Stimulated activated CD8-positive, alpha-beta memory T cell treated with anti-CD3 and anti-CD28 coated beads, Interleukin-4, amount 100 ng/mL, for 1 hour (primary cell): ENCODE measurements around the gene ZIC1.

Experiments used
- DNase-seq, 2 donors: peaks; one replicate each; pipeline ENCODE4 v3.0.0-alpha.2; 2020; ENCODE audit warnings: low read depth in 2 of 2, low spot score in 1 of 2

Gene ZIC1

DNA sequence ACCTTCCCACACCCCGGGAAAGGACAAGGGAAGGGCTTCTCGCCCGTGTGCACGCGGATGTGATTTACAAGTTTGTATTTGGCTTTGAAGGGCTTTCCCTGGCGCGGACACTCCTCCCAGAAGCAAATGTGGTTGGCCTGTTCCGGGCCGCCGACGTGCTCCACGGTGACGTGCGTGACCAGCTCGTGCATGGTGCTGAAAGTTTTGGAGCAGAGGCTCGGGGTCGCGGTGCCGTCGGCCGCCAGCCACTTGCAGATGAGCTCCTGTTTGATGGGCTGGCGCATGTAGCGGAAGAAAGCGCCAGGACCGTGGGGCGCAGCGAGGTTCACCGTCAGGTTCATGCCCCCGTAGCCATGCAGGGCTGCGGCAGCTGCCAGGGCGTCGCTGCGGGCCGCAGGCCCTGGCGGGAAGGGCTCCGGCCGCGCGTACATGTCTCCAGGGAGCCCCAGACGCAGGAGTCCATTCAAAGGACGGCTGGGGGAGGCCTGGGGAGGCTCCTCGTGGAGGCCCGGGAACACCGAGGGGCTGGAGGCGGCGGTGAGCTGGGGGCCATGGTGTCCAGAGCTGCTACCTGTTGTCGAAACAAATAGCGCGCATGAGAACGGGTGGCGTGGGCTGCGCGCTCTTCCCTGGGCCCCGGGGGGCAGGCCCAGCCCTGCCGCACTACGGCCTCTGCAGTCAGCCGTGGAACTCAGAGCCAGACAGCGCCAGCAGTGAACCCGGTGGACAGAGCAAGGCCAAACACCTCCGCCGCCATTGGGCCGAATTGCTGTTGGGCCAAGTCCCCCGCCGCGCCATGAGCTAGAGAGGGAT lies 13.1 kb upstream of the ZIC1 start:
- no peak for DNase-seq

DNA sequence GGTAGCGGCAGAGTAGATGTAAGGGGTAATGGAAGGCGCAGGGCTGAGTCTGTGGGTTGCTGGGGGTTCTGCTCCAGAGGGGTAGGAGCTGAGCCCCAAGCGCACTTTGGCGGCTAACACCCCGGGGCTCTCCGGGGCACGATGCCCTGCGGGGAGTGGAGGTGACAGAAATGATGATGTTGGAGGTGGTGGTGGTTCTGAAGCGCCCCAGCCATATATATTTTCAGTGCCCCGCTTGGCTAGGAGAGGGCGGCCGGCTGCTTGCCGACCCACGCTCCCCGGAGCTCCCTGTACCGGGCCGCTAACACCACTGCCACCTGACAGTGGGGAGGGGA lies 12.5 kb upstream of the ZIC1 start:
- DNase-seq, result no peak

DNA sequence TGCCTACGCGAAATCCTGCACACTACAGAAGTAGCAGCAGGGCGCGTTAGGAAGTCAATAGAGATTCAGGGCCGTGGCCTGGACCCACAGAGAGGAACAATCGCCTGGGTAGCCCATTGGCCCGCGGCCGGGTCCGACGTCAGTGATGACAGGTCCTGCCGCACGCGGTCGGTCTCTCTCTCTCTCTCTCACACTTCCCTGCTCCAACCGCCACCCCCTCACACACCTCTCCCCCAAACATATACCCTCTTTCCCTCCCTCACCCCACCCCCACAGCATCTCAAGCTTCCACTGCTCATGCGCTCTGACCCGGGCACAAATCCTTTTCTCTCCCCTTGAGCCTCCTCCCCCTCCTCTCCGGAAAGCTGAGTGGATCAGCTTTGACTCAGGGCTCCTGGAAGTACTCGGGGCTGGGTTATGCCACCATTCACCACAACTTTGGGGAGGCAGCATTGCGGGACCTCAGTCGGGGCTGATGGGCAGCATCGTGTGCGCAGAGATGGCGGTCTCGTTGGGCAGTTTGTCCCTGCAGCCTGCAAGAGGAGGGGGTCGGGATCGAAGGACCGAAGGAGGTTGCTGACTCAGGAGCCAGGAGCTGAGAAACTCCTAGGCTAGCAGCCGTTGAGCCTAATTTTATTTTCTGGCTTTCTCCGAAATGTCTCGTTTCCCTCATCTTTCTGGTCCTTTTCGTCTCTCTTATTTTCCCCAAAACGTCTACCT lies 11.8 kb upstream of the ZIC1 start:
- no peak for DNase-seq

DNA sequence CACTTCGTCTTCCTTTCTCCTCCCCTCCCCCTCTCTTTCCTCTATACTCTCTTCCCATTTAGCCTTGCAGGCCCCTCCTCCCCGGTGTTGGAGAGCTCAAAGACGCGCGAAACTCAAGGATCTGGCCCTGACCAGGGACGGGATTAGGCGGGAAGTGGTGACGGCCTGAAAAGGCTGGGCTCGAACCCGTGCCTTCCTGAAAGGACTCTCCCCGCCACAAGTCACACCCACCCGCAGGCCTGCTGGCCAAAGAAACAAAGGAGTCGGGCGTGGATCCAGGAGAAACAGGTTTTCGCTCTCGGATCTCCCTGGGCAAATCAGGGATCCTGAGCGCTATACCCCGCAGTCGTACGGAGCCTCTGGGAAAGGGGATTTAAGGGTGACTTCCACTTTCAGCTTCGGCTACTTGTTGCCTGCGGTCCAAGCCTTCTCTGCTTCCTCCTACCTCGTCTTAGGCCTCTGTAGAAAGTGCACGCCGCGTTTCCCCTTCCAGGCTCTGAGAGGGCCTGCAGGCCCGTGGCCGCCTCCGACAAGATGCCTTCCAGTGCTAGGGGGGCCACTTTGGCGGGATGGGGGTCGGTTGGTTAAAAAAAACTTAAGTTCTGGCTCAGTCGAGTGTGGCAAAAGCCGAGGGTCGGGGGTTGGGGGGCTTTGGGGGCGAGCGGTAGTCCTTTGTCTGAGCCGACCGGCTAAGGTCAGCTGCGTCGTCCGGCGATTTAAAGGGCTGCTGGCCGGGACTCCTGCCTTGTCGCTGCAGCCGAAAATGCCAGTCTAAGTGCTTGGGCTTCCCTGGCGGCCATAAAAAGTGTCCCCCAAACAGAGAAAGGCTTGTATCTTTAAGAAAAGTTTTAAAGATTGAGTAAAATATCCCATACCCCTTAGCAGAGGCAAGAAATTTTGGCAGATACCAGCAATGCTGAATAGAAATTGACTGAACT lies 11.0 kb upstream of the ZIC1 start:
- no peak for DNase-seq

DNA sequence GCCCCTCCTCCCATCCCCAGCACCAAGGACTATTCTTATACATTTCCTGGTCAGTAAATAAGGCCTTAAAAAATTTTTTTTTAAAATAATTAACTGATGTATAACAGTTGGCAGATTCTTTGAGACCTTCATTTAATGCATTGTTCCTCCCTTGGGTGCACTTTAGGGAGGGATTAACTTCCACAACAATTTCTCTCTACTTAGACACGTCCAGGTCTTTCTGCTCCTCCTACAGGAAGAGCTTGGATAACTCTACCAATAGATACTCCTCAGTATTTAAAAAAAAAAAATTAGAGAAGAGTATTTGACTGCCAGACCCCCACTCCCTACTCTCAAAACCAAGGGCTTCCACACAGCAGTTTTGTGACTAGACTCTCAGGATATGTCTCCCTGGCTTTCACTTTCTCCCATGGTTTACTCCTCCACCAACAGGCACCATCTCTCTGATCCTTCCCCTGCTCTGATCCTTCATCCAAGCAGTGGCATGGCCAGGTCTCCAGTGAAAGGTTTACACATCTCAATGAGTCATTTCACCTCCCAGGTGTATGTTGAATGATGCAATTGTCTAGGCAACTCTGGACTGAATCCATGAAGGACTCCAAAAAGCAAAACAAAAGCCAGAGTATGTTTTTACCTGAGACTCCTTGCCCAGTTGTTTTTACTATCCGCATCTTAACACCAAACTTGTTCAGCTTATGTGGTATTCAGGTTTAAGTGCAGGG lies 10.2 kb upstream of the ZIC1 start:
- DNase-seq, result no peak

DNA sequence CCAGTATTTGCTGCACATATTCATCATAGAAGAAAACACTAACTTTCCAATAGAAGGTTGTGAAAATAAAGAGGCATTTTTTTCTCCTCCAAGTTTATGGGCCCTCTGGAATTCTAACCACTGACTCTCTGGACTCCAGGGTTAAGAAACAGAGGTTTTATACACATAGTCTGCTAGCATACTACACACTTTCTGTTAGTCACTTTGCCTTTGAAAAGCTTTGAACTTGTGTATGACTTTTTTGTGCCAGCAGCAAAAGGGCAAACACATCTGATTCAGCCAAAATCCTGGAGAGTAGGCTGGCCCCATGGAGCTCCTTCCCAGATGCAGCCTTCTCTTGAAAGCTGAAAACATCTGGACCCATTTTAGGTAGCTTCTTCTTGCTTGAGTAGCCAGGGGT lies 9.1 kb upstream of the ZIC1 start:
- DNase-seq, result no peak

DNA sequence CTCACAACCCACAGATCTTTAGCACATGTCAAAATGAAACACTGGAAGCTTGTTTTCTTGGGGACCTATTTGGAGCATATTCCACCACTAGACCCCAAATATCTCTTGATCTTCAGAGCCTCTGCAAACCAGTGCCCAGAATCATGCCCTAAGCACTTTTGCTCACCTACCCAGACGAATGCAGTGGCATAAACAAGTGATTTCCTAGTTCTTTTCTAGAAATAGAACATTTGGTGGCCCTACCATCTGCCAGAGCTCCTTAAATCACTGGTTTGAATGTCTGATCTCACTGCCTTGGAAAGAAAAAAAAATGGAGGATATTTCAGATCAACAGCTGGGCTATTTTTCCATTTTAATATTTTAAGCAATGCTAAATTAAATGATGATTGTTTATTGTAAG lies 8.2 kb upstream of the ZIC1 start:
- no peak for DNase-seq

DNA sequence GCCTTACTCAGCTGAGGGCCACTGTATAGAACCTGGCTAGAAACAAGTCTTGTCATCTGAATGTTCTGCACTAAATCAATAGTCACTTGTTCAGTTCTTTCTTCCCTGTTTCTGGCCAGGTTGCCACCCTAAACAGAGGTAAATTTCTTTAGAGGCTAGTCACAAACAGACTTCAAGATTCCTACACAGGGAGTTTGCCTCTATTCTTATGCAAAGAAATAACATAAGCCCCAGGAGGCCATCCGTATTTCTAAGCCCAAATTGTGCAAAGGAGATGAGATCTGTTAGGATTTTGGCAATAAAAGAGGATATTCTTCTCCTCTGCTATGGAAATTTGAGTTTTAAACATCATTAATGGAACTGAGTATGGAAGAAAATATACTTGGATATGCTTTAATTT lies 7.7 kb upstream of the ZIC1 start:
- no peak for DNase-seq

DNA sequence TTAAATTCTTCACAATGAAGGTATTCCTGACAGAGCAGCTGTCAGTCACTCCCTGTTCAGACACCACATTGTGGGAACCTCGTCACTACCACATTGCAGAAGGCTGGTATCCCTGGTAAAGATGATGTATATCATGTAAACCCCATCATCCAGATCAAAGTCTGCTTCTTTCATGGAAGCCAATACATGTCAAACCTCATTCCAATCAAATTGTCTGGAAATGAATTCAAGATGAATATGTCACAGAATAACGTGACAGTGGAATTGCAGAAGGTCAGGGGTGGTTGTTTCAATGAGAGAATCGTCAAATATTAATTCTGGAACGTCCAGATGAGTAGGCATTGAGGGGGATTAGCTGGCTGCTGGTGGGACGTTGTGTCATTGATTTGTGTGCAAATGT lies 7.0 kb upstream of the ZIC1 start:
- no peak for DNase-seq

DNA sequence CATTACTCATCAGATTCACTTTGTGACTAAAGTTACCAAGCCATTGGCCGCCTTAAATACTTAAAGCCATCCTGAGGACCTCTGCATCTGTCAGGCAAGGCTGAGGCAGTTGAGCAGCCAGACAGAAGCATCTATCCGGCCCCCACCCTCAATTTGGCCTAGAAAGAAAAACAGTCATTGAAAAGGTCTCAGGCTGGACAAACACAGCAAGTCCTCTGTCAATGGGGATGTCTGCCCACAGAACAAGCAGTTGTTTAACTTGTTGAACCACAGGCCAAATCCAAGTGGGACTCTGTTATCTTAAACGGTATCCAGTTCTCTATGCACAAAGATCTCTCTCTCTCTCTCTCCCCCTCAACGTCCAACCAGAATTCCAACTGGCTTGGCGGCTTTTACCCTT lies 5.7 kb upstream of the ZIC1 start:
- no peak for DNase-seq

DNA sequence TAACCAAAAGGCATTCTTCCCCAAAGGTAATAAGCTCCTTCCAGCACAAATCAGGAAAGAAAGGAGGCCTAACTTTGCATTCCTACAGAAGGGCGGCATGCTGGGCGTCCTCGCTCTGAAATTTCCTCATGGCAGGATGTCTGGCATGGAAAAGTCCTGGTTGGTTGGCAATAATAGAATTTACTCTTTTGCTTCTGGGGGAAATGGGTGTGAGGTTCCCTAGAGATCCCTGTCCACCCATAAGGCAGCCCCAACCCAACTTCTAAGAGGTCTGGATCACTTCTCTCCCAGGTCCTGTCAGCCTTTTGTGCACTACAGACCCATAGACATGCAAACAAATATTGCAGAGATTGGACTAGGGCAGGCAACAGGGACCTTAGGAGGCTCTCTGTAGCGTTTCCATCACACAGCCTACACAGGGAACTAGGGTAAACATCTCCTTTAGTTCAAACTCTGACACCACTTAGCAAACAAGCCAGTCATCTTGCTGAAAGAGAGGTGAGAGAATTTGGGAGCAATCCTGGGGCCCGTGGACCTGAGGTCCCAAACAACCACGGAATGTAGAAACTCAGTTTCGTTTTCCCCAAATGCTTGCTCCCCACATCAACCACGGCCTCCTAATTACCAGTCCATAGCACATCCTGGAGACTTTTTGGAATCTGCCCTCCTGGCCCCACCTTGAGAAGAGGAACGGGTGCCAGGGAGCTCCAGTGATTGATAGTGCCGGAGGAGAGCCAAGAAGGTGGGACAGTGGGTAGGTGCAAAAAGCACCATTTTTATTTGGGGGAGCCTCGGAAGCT lies 5.0 kb upstream of the ZIC1 start:
- no peak for DNase-seq

DNA sequence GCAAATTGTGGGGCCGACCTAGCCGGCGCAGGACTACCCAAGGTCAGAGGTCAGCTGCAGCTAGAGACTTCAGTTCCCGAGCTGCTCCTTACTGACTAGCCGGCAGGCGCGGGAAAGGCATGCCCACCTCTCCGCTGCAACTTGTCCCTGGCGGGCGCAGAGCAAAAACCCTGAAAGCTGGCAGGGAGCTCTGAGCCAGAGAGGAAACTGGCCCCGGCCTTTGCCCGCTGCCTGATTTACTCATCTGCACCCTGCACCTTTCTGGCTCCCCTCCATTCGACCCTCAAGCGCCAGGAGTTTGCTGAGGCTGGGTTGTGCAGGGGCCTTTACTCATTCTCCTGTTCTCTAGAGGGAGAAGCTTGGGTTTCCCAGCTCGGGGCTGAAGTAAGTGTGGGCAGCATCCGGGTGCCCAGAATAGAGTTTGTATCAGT lies 4.3 kb upstream of the ZIC1 start:
- DNase-seq, result no peak

DNA sequence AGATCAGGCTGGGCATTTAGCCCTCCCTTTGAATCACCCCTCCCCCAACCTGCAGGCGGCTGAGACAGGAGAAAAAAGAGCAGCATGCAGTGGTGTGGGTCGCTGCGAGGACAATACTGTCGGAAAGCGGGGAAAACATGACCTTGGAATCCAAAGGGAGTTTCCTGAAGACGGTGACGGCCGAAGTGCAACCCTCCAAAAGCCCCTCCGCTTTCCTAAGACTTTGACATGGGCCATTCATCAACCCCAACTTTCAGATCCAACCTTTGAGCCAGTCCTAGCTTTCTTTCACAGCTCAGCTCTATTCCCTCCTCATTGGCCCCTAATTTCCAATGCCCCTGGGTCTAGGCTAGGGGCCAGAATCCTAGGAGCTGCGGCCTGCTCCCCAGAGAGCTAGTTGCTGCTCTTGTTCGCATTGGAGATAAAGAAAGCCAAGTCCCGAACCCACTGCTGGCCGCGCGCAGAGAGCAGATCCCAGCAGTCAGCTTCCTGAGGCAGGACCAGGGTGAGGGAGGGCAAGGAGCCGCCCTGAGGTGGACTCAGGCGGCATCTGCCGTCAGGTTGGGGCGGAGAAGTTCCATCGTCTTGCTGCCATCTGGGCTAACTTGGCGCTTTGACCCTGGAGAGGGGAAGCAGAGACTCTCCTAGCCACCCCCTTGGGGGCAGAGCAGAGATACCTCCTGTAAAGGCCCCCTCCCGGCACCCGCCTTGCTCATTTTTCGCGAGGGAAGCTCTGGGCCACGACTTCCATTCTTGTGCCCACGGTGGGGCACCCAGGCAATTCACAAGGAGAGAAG lies 3.7 kb upstream of the ZIC1 start:
- no peak for DNase-seq

DNA sequence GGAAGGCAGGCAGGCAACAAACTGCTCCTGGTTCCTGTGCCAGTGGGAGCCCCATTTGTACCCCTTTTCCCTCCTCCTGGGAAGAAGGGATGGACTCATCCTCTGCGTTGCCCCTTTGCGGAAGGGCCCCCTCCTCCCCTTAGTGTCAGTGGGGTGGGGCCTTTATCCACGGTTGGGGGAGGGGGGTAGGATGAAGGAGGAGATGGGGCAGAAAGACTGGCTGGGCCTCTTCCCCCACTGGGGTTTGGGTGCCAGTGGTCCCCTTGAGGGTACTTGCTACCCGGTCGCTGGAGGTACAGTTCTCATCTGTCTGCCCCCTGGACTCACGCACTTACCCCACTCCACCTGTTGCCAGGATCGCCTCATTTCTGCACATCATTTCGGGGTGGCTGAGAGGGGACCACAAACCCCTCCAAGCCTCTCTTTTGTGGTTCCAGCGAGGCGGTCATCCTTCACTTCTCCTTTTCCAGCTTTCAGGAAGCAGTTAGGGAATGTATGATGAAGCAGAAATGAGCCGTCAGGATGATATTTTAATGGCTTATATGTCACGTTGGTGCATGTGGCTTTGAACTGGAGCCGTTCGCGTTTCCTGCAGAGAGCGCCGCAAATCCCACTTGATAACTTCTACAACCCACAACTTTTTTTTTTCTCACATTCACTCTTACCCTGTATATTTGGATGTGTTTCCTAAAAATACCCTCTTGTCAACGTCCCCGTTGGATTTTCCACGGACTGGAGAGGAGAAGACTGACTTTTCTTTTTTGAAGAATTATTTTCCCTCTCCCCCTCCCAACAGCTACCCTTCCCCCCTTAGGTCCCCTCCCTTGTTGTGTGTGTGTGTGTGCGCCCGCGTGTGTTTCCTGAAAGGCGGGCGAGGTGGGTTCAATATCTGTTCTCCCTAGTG lies 2.9 kb upstream of the ZIC1 start, which contains the start of gene ZIC4:
TSS of gene ZIC4 (minus strand) at position 516 of the 904 bp plus-strand sequence. CDS start 3,746 bp downstream, outside the sequence.
- no peak for DNase-seq

DNA sequence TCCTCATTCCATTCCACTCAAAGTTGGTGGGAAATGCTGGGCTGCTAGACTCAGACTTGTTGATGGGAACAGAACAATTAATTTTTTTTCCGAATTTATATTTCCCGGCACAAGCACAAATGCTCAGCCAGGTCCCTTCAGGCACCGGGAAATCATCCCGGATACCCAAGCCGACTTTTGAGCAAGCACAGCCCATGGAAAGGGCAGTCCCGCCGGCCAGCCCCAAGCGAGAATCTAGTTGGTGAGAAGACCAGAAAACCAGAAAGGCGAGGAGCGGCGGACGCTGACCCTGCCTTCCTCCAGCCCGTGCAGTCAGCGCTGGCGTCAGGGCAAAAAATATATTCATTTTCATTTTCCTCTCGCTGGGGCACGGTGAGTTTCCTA lies 2.1 kb upstream of the ZIC1 start:
- DNase-seq, result no peak

DNA sequence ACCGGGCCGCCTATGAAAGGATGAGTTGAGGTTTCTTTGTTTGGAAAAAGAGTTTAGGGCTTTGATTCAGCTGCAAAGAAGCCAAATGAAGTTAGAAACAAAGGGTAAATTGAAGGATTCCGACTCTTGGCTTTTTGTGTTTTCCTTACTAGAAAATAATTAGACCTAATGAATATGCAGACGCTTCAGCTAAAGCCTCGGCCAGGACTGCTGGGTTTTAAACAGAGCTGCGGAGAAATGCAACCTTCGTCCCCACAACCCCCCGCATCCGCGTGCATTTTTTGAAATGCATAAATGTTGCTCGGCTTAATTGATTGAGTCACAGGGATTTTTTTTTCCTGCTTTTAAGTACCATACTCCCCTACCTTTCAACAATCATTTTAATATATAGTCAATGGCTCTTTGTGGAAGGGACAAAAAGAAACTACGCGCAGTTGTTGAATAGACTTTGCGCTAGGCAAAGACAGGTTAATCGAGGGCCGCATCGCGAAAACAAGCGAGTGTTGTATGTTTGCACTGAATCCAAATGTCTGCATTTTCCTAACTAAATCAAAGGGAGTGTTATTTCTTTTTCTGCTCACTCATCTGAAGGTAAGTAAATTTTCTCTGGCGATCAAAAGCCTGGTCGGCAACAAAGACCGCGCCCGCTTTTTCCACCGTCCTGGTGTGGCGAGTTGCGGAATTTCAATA lies 1.5 kb upstream of the ZIC1 start:
- no peak for DNase-seq

DNA sequence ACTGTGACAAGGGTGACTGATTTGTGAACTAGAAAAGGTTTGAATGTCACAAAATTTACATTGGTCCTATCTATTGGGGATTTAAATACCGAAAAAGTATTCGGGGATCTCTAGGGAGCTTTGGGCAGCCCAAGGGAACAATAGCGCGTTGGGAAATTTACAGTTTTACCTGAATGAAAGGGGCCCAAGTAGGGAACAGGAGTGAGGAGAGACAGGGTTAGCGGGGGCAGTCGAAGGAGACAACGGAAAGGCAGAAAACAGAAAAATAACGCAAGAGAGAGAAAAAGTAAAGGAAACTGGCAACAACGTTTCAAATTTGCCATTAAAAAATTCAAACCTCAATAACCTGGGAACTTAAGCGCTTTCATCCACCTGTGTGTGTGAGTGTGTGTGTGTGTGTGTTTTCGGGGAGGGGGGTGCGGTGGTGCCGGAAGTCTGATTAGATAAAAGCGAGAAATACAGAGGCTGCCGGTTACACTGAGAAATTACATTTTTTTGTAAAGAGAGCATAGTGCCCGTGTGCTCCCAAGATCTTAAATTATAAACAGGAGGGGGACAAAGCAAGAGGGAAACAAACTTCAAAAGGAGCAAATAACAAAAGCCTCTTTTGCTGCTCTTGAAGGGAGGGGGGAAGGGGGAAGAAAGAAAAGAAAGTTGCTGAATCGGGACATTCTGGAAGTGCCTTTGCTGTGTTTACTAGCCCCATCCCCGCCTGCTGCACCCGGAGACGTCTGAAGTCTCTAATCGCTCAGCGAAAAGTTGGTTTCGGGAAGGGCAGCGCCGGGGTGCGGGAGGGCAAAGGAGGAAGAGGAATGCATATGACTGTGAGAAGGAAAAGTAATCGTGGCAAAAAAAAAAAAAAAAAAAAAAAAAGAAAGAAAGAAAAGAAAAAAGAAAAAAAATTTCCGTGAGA lies 721 bp upstream of the ZIC1 start:
- no peak for DNase-seq
